ENCODE data around the gene PDP2.

- TF ChIP-seq, protein P1, sequence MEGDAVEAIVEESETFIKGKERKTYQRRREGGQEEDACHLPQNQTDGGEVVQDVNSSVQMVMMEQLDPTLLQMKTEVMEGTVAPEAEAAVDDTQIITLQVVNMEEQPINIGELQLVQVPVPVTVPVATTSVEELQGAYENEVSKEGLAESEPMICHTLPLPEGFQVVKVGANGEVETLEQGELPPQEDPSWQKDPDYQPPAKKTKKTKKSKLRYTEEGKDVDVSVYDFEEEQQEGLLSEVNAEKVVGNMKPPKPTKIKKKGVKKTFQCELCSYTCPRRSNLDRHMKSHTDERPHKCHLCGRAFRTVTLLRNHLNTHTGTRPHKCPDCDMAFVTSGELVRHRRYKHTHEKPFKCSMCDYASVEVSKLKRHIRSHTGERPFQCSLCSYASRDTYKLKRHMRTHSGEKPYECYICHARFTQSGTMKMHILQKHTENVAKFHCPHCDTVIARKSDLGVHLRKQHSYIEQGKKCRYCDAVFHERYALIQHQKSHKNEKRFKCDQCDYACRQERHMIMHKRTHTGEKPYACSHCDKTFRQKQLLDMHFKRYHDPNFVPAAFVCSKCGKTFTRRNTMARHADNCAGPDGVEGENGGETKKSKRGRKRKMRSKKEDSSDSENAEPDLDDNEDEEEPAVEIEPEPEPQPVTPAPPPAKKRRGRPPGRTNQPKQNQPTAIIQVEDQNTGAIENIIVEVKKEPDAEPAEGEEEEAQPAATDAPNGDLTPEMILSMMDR (IDR thresholded peaks at IDR 0.05), result no peak
- TF ChIP-seq POLR2AphosphoS5 (IDR thresholded peaks at IDR 0.05; ENCODE audit: insufficient read depth in 1 of 2, low read depth in 1 of 2), result no peak
Measured at GRCh38 chr16:66846831-66847230, 33.5 kb upstream of the PDP2 start.
